HG03280 (cell line): Measurements from ENCODE around the gene DMAC2.
"Not testable (repeated sequence)": the region's sequence is repeated elsewhere in the genome, so short reads cannot be mapped to it uniquely, and the experiment has no call there.

ENCODE experiments used
- ATAC-seq: cut with Tn5 transposase; IDR thresholded peaks from one replicate; pipeline ENCODE4 v1.9.1; 2021; ENCODE audit warnings: mild to moderate bottlenecking, moderate library complexity; ENCODE audit not compliant: unreplicated experiment

The DMAC2 gene

GRCh38 chr19:41424335-41425173 is 15.2 kb downstream of the DMAC2 start:
- no peak for ATAC-seq

GRCh38 chr19:41422955-41423354 is 16.8 kb downstream of the DMAC2 start:
- no peak for ATAC-seq

- no peak for ATAC-seq
These were observed 17.3 kb downstream of the DMAC2 start for GRCh38 chr19:41422456-41422855.

- no peak for ATAC-seq
These were observed 17.7 kb downstream of the DMAC2 start for GRCh38 chr19:41421973-41422372.

- ATAC-seq: no peak
These were observed 18.4 kb downstream of the DMAC2 start for GRCh38 chr19:41421314-41421713.

GRCh38 chr19:41420101-41420880 is 19.4 kb downstream of the DMAC2 start:
- no peak for ATAC-seq

- ATAC-seq: no peak
These were observed 23.5 kb downstream of the DMAC2 start for GRCh38 chr19:41416194-41416674.

GRCh38 chr19:41415154-41415571 is 24.5 kb downstream of the DMAC2 start:
- no peak for ATAC-seq

GRCh38 chr19:41414461-41414860 is 25.3 kb downstream of the DMAC2 start:
- no peak for ATAC-seq

- ATAC-seq: no peak
These were observed 25.8 kb downstream of the DMAC2 start for GRCh38 chr19:41413947-41414346.

- ATAC-seq: no peak
These were observed 26.8 kb downstream of the DMAC2 start for GRCh38 chr19:41412953-41413352.

- no peak for ATAC-seq
These were observed 27.8 kb downstream of the DMAC2 start for GRCh38 chr19:41411968-41412265.

- no peak for ATAC-seq
These were observed 28.4 kb downstream of the DMAC2 start for GRCh38 chr19:41411100-41411967.

GRCh38 chr19:41410336-41411054 is 29.2 kb downstream of the DMAC2 start:
- ATAC-seq: no peak

- ATAC-seq: no peak
These were observed 30.4 kb downstream of the DMAC2 start for GRCh38 chr19:41409288-41409687.

- ATAC-seq: not testable (repeated sequence)
These were observed 30.9 kb downstream of the DMAC2 start for GRCh38 chr19:41408846-41409245.

GRCh38 chr19:41408256-41408655 is 31.5 kb downstream of the DMAC2 start:
- no peak for ATAC-seq

- no peak for ATAC-seq
These were observed 32.4 kb downstream of the DMAC2 start for GRCh38 chr19:41407271-41407670.

GRCh38 chr19:41405776-41406175 is 33.9 kb downstream of the DMAC2 start:
- no peak for ATAC-seq

GRCh38 chr19:41403181-41403970 is 36.3 kb downstream of the DMAC2 start:
- ATAC-seq: no peak
